H1 (cell line): ENCODE data around the gene KRTAP10-8. TPM values are rescaled to one million over a fixed set of nuclear protein-coding genes. Genes with fewer than 3 reads are reported as not detected.

ENCODE experiments used
- CTCF ChIA-PET: fragments of 300-600 bp; sonication (Branson Sonifier 250); formaldehyde crosslinking; loops from one replicate; lab custom pipeline; 2021; ENCODE audit not compliant: partially characterized antibody; lab: Charles Lee
- POLR2A ChIA-PET: fragments of 300-600 bp; sonication (Branson Sonifier 250); formaldehyde crosslinking; loops from one replicate; lab custom pipeline; 2021; ENCODE audit warnings: inconsistent platforms; ENCODE audit not compliant: partially characterized antibody; lab: Charles Lee
- DNase-seq, 2 experiments: peaks; one replicate each; pipeline versions ENCODE4 v3.0.0 to v3.0.0-alpha.2; 2010 to 2022; ENCODE audit warnings: low spot score in 2 of 2, low read depth in 1 of 2, mixed read lengths in 1 of 2
- FAIRE-seq: peaks from 2 replicates; lab custom pipeline; 2011; peaks lifted over from hg19 to GRCh38; lab: Jason Lieb, UNC
- H2AFZ ChIP-seq: 2 replicates; pipeline ENCODE4 v1.8.1; 2012; ENCODE audit warnings: low read length, inconsistent platforms
- H2AK5ac ChIP-seq: 2 replicates; pipeline ENCODE4 v1.6.1; 2013; ENCODE audit warnings: low read depth, low read length
- H2BK120ac ChIP-seq: replicated peaks from 2 replicates; pipeline ENCODE3; 2013; ENCODE audit warnings: low read depth, low read length, inconsistent platforms
- H2BK12ac ChIP-seq: 2 replicates; pipeline ENCODE4 v1.6.1; 2013; ENCODE audit warnings: low read depth, low read length
- H2BK15ac ChIP-seq: 2 replicates; pipeline ENCODE4 v1.6.1; 2013; ENCODE audit warnings: low read length
- H2BK20ac ChIP-seq: 2 replicates; pipeline ENCODE4 v1.6.1; 2013; ENCODE audit warnings: low read length
- H2BK5ac ChIP-seq: 2 replicates; pipeline ENCODE4 v1.6.1; 2013; ENCODE audit warnings: low read depth, low read length
- H3K14ac ChIP-seq: 2 replicates; pipeline ENCODE4 v1.6.1; 2013; ENCODE audit warnings: inconsistent platforms; ENCODE audit not compliant: insufficient read length
- H3K18ac ChIP-seq: 2 replicates; pipeline ENCODE4 v1.6.1; 2013; ENCODE audit warnings: low read length; ENCODE audit errors: extremely low read depth
- H3K23ac ChIP-seq: 2 replicates; pipeline ENCODE4 v1.6.1; 2013; ENCODE audit warnings: inconsistent platforms; ENCODE audit not compliant: insufficient read length
- H3K23me2 ChIP-seq: 2 replicates; pipeline ENCODE4 v1.6.1; 2013; ENCODE audit warnings: low read depth, low read length
- H3K27ac ChIP-seq: 2 replicates; pipeline ENCODE4 v1.6.1; 2011; ENCODE audit warnings: low read depth, low read length, inconsistent platforms
- H3K27me3 ChIP-seq, 4 experiments: replicated peaks in 1 of 4; 1 replicate in 1 of 4; 2 replicates in 3 of 4; pipeline versions ENCODE4 v1.6.1 to v1.8.1; 2011 to 2013; ENCODE audit warnings: low read length in 3 of 4, mild to moderate bottlenecking in 3 of 4, inconsistent platforms in 2 of 4, mixed read lengths in 2 of 4, moderate library complexity in 1 of 4; ENCODE audit not compliant: control insufficient read depth in 3 of 4, insufficient read depth in 3 of 4; ENCODE audit errors: extremely low read depth in 1 of 4
- H3K36me3 ChIP-seq, 4 experiments: 2 replicates each; pipeline versions ENCODE4 v1.6.1 to v1.8.1; 2011 to 2013; ENCODE audit warnings: mild to moderate bottlenecking in 4 of 4, low read length in 3 of 4, moderate library complexity in 2 of 4, control low read depth in 1 of 4, inconsistent platforms in 1 of 4; ENCODE audit not compliant: insufficient read depth in 4 of 4, control insufficient read depth in 2 of 4
- H3K4ac ChIP-seq: replicated peaks from 2 replicates; pipeline ENCODE3; 2013; ENCODE audit warnings: low read length, low read depth, mixed read lengths, inconsistent platforms; ENCODE audit not compliant: insufficient read length
- H3K4me1 ChIP-seq, 4 experiments: replicated peaks in 1 of 4; 1 replicate in 1 of 4; 2 replicates in 3 of 4; pipeline versions ENCODE4 v1.6.1 to v1.8.1; 2011 to 2013; ENCODE audit warnings: low read length in 3 of 4, inconsistent platforms in 2 of 4, mixed read lengths in 1 of 4; ENCODE audit not compliant: insufficient read depth in 4 of 4, control insufficient read depth in 3 of 4
- H3K4me2 ChIP-seq, 2 experiments: 2 replicates each; pipeline versions ENCODE4 v1.6.1 to v1.8.1; 2011 to 2013; ENCODE audit warnings: low read depth in 2 of 2, low read length in 2 of 2, control low read depth in 1 of 2, inconsistent platforms in 1 of 2, mild to moderate bottlenecking in 1 of 2; ENCODE audit not compliant: insufficient read depth in 1 of 2
- H3K4me3 ChIP-seq, 4 experiments: fragments of 200-600, 300-600 bp in 1 of 4; sonication (generic), shearing (Covaris generic), sonication (Bioruptor Twin) in 1 of 4; 2 replicates each; pipeline versions ENCODE4 v1.5.1 to v1.8.1; 2011 to 2016; ENCODE audit warnings: low read length in 4 of 4, low read depth in 3 of 4, control low read depth in 2 of 4, inconsistent platforms in 2 of 4, mild to moderate bottlenecking in 2 of 4, mixed read lengths in 1 of 4, moderate library complexity in 1 of 4; ENCODE audit not compliant: insufficient read depth in 2 of 4; ENCODE audit errors: extremely low read depth in 1 of 4
- H3K56ac ChIP-seq: replicated peaks from 2 replicates; pipeline ENCODE3; 2013; ENCODE audit warnings: low read depth, mild to moderate bottlenecking, mixed read lengths, low read length, inconsistent platforms; ENCODE audit not compliant: insufficient read length
- H3K79me1 ChIP-seq: 2 replicates; pipeline ENCODE4 v1.6.1; 2013; ENCODE audit warnings: low read depth, low read length, control low read depth
- H3K79me2 ChIP-seq, 2 experiments: 2 replicates each; pipeline versions ENCODE4 v1.6.1 to v1.8.1; 2012 to 2013; ENCODE audit warnings: low read length in 2 of 2, mild to moderate bottlenecking in 2 of 2, inconsistent platforms in 1 of 2; ENCODE audit not compliant: insufficient read depth in 2 of 2, control insufficient read depth in 1 of 2
- H3K9ac ChIP-seq, 4 experiments: replicated peaks in 1 of 4; 1 replicate in 1 of 4; 2 replicates in 3 of 4; pipeline versions ENCODE4 v1.6.1 to v1.8.1; 2011 to 2013; ENCODE audit warnings: low read depth in 3 of 4, low read length in 3 of 4, control low read depth in 2 of 4, mild to moderate bottlenecking in 2 of 4, moderate library complexity in 2 of 4, inconsistent platforms in 1 of 4; ENCODE audit errors: extremely low read depth in 1 of 4
- H3K9me3 ChIP-seq, 2 experiments: 2 replicates each; pipeline versions ENCODE4 v1.6.1 to v1.8.1; 2012 to 2013; ENCODE audit warnings: mild to moderate bottlenecking in 2 of 2, moderate library complexity in 2 of 2, control low read depth in 1 of 2, inconsistent platforms in 1 of 2, low read depth in 1 of 2, low read length in 1 of 2, mixed read lengths in 1 of 2; ENCODE audit not compliant: insufficient read depth in 2 of 2
- H4K20me1 ChIP-seq, 2 experiments: replicated peaks in 1 of 2; 2 replicates each; pipeline versions ENCODE3 to v1.8.1; 2011 to 2013; ENCODE audit warnings: inconsistent platforms in 2 of 2, low read length in 2 of 2, mild to moderate bottlenecking in 1 of 2; ENCODE audit not compliant: insufficient read depth in 2 of 2, control insufficient read depth in 1 of 2
- H4K5ac ChIP-seq: 2 replicates; pipeline ENCODE4 v1.6.1; 2013; ENCODE audit warnings: low read length, low read depth, mixed read lengths, inconsistent platforms; ENCODE audit not compliant: insufficient read length
- H4K8ac ChIP-seq: 2 replicates; pipeline ENCODE4 v1.8.0; 2013; ENCODE audit warnings: mild to moderate bottlenecking, moderate library complexity, low read length, inconsistent platforms; ENCODE audit not compliant: insufficient read depth; ENCODE audit errors: extremely low read depth
- H4K91ac ChIP-seq: replicated peaks from 2 replicates; pipeline ENCODE3; 2013; ENCODE audit warnings: low read length, mixed read lengths, inconsistent platforms; ENCODE audit not compliant: insufficient read length
- ATF2 ChIP-seq: IDR thresholded peaks from 2 replicates; pipeline ENCODE4 v1.6.1; 2012; ENCODE audit warnings: low read length, inconsistent platforms
- SRF ChIP-seq: IDR thresholded peaks from 2 replicates; pipeline ENCODE4 v1.6.1; 2011; ENCODE audit warnings: mild to moderate bottlenecking, low read depth, low read length, moderate library complexity
- WGBS, 2 experiments: shearing (Covaris generic) in 1 of 2; methylation state at CpG; one replicate each; pipeline versions ENCODE4 v1.1.6 to v1.1.7; 2013 to 2015; ENCODE audit warnings: low lambda C conversion rate in 2 of 2, mixed read lengths in 2 of 2, inconsistent platforms in 1 of 2, low coverage in 1 of 2, missing lambda C conversion rate in 1 of 2; ENCODE audit not compliant: insufficient replicate concordance in 2 of 2, insufficient coverage in 1 of 2, insufficient read length in 1 of 2; ENCODE audit errors: extremely low coverage in 1 of 2, missing lambda C conversion rate in 1 of 2; 5-methylcytosine and 5-hydroxymethylcytosine counted together
- polyA plus RNA-seq, 7 experiments: library from polyadenylated mRNA; depleted of rRNA in 3 of 7; stranded (reverse) in 5 of 7; unstranded in 2 of 7; fragments of >200 nt in 5 of 7; fragments of 200-250 nt in 2 of 7; gene quantifications; 1 replicate in 5 of 7; 2 replicates in 1 of 7; 4 replicates in 1 of 7; pipeline versions ENCODE4 v1.2.1 to v1.2.3, GENCODE V29; 2011 to 2013; ENCODE audit warnings: missing spikeins in 2 of 7, mixed read lengths in 2 of 7
- total RNA-seq: library from RNA; stranded (reverse); fragmentation: NEBNext Ultra II Directional; extraction: Animal tissue kit (Norgen Biotek cat#: 25700); gene quantifications from 2 replicates; pipeline ENCODE4 v1.2.1, GENCODE V29; 2021

Gene KRTAP10-8
- total and polyA plus RNA-seq, 2 of the 8 experiments (the other 6 are each of a cell fraction or from before 2014, with no cell fraction given) = not detected

GRCh38 chr21:44567481-44568171 lies 44.3 kb upstream of the KRTAP10-8 start:
- TF ChIP-seq SRF (no peak), ATF2 (no peak)
- Histone ChIP-seq H4K5ac (no peak overlapping the region), H3K23me2 (no peaks in the 10 kb centered on the region; the same call in 1 of the 2 replicates), H2AK5ac (no peak overlapping the region), H4K8ac (no peak overlapping the region), H3K56ac (no peak overlapping the region), H3K18ac (no peak overlapping the region), H4K20me1 (no peaks in the 10 kb centered on the region), H2AFZ (no peak overlapping the region; the same call in 1 of the 2 replicates), H3K27me3 (no peaks in the 10 kb centered on the region), H3K4me1 (peaks cover 0 to 3% (median 0%) of the 10 kb centered on the region in 4 experiments; a peak in 1 of 7 replicates), H3K9ac (no peak overlapping the region), H2BK20ac (no peak overlapping the region), H3K4me2 (no peak overlapping the region), H4K91ac (no peak overlapping the region), H3K27ac (no peak overlapping the region), H3K79me1 (no peaks in the 10 kb centered on the region), H2BK15ac (no peak overlapping the region), H3K23ac (no peak overlapping the region), H2BK5ac (no peak overlapping the region), H3K9me3 (peaks cover 7 to 13% of the 10 kb centered on the region in 2 experiments; a peak in 3 of 4 replicates), H2BK12ac (no peak overlapping the region), H3K14ac (no peak overlapping the region), H3K4me3 (no peak overlapping the region), H3K4ac (no peak overlapping the region), H2BK120ac (no peak overlapping the region), H3K36me3 (no peaks in the 10 kb centered on the region), H3K79me2 (no peaks in the 10 kb centered on the region)
- CTCF ChIA-PET = interaction anchor here (0.7 to 1.6 kb wide), 4 partner anchors 10 to 41 kb away, joined by 3 to 5 read pairs (median 3); partner anchors contain the start of genes KRTAP10-3 and KRTAP10-5
- FAIRE-seq (no peak), DNase-seq (no peak)
- POLR2A ChIA-PET = no interaction called here
- WGBS, 2 experiments = 92% methylated on average over 18 of the region's 18 CpGs; no CpG with 5 or more reads in 1 of the 2 experiments
